HG03442 (cell line): ENCODE results near the gene NUFIP1.
"Not testable (repeated sequence)": the region's sequence is repeated elsewhere in the genome, so short reads cannot be mapped to it uniquely, and the experiment has no call there.

ENCODE experiments used
- ATAC-seq: cut with Tn5 transposase; IDR thresholded peaks from one replicate; pipeline ENCODE4 v1.9.1; 2021; ENCODE audit warnings: mild to moderate bottlenecking, moderate library complexity; ENCODE audit not compliant: unreplicated experiment

The NUFIP1 gene

GRCh38 chr13:44971656-44972595 is 17.3 kb downstream of the NUFIP1 start:
- ATAC-seq = no peak

GRCh38 chr13:44969551-44970484 is 19.5 kb downstream of the NUFIP1 start:
- no peak for ATAC-seq

- ATAC-seq = no peak
These were observed 20.8 kb downstream of the NUFIP1 start for GRCh38 chr13:44968434-44968815.

GRCh38 chr13:44967704-44968433 is 21.4 kb downstream of the NUFIP1 start:
- no peak for ATAC-seq

- ATAC-seq = no peak
These were observed 27.3 kb downstream of the NUFIP1 start for GRCh38 chr13:44961997-44962396.

GRCh38 chr13:44955406-44955805 is 33.9 kb downstream of the NUFIP1 start:
- no peak for ATAC-seq

- ATAC-seq = no peak
These were observed 35.0 kb downstream of the NUFIP1 start for GRCh38 chr13:44954224-44954623.

GRCh38 chr13:44952671-44953070 is 36.6 kb downstream of the NUFIP1 start:
- ATAC-seq = no peak

GRCh38 chr13:44951184-44951583 is 38.1 kb downstream of the NUFIP1 start:
- ATAC-seq = no peak

GRCh38 chr13:44943411-44943810 is 45.9 kb downstream of the NUFIP1 start:
- not testable (repeated sequence) for ATAC-seq

- ATAC-seq = no peak
These were observed 50.4 kb downstream of the NUFIP1 start for GRCh38 chr13:44938854-44939253.

GRCh38 chr13:44936246-44936645 is 53.0 kb downstream of the NUFIP1 start:
- no peak for ATAC-seq

GRCh38 chr13:44934724-44935123 is 54.5 kb downstream of the NUFIP1 start:
- ATAC-seq = no peak

- no peak for ATAC-seq
These were observed 56.4 kb downstream of the NUFIP1 start for GRCh38 chr13:44932850-44933251.

GRCh38 chr13:44932171-44932849 is 57.0 kb downstream of the NUFIP1 start:
- no peak for ATAC-seq

GRCh38 chr13:44930963-44931623 is 58.2 kb downstream of the NUFIP1 start:
- ATAC-seq = no peak

- ATAC-seq = no peak
These were observed 59.0 kb downstream of the NUFIP1 start for GRCh38 chr13:44930280-44930679.

- no peak for ATAC-seq
These were observed 59.6 kb downstream of the NUFIP1 start for GRCh38 chr13:44929692-44930091.

GRCh38 chr13:44927968-44928367 is 61.3 kb downstream of the NUFIP1 start:
- ATAC-seq = no peak
